Activated CD8-positive, alpha-beta T cell treated with anti-CD3 and anti-CD28 coated beads for 36 hours (primary cell): ENCODE results near the gene ADGRV1. TPM values are rescaled to one million over a fixed set of nuclear protein-coding genes. Genes with fewer than 3 reads are reported as not detected.

ENCODE experiments used
- ATAC-seq: fragments of 200-7000 bp; cut with Tn5 transposase; one replicate; pipeline ENCODE4 v1.10.0; 2021; ENCODE audit warnings: mild to moderate bottlenecking, moderate library complexity
- CTCF ChIA-PET: fragments of 350-600 bp; sonication (Branson Sonifier 250); formaldehyde crosslinking; loops from one replicate; lab custom pipeline; 2021; ENCODE audit warnings: antibody characterized with exemption; lab: Charles Lee
- POLR2A ChIA-PET: fragments of 350-600 bp; sonication (Branson Sonifier 250); formaldehyde crosslinking; loops from one replicate; lab custom pipeline; 2021; ENCODE audit warnings: antibody characterized with exemption; lab: Charles Lee
- DNase-seq: peaks from one replicate; pipeline ENCODE4 v3.0.0-alpha.2; 2020
- H3K27ac Mint-ChIP-seq: one replicate; pipeline ENCODE4 v1.8.0; 2021; ENCODE audit warnings: mild to moderate bottlenecking, mixed read lengths
- H3K27me3 Mint-ChIP-seq: one replicate; pipeline ENCODE4 v1.8.0; 2021; ENCODE audit warnings: mixed read lengths
- H3K36me3 Mint-ChIP-seq: one replicate; pipeline ENCODE4 v1.8.0; 2021; ENCODE audit warnings: low read depth, mixed read lengths
- H3K4me1 Mint-ChIP-seq: one replicate; pipeline ENCODE4 v1.8.0; 2021; ENCODE audit warnings: low read depth, mixed read lengths
- H3K4me3 Mint-ChIP-seq: one replicate; pipeline ENCODE4 v1.8.0; 2021; ENCODE audit warnings: mild to moderate bottlenecking, moderate library complexity, mixed read lengths
- H3K9me3 Mint-ChIP-seq: one replicate; pipeline ENCODE4 v1.8.0; 2021; ENCODE audit warnings: mixed read lengths
- intact Hi-C: fragments of 100-400 bp; cut with micrococcal nuclease; formaldehyde crosslinking; loops from one replicate; pipeline ENCODE4 v1.10.0; 2022
- total RNA-seq, 2 experiments: library from RNA; stranded (reverse); gene quantifications; one replicate each; pipeline ENCODE4 v1.2.3, GENCODE V29; 2021
- TF ChIP-seq, protein P1 (sequence below): fragments of 200-600 bp; IDR thresholded peaks from one replicate; pipeline ENCODE4 v1.8.0; 2022; ENCODE audit warnings: antibody characterized with exemption, mild to moderate bottlenecking

The ADGRV1 gene, protein sequence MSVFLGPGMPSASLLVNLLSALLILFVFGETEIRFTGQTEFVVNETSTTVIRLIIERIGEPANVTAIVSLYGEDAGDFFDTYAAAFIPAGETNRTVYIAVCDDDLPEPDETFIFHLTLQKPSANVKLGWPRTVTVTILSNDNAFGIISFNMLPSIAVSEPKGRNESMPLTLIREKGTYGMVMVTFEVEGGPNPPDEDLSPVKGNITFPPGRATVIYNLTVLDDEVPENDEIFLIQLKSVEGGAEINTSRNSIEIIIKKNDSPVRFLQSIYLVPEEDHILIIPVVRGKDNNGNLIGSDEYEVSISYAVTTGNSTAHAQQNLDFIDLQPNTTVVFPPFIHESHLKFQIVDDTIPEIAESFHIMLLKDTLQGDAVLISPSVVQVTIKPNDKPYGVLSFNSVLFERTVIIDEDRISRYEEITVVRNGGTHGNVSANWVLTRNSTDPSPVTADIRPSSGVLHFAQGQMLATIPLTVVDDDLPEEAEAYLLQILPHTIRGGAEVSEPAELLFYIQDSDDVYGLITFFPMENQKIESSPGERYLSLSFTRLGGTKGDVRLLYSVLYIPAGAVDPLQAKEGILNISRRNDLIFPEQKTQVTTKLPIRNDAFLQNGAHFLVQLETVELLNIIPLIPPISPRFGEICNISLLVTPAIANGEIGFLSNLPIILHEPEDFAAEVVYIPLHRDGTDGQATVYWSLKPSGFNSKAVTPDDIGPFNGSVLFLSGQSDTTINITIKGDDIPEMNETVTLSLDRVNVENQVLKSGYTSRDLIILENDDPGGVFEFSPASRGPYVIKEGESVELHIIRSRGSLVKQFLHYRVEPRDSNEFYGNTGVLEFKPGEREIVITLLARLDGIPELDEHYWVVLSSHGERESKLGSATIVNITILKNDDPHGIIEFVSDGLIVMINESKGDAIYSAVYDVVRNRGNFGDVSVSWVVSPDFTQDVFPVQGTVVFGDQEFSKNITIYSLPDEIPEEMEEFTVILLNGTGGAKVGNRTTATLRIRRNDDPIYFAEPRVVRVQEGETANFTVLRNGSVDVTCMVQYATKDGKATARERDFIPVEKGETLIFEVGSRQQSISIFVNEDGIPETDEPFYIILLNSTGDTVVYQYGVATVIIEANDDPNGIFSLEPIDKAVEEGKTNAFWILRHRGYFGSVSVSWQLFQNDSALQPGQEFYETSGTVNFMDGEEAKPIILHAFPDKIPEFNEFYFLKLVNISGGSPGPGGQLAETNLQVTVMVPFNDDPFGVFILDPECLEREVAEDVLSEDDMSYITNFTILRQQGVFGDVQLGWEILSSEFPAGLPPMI (N-terminal part only)
- total RNA-seq = under 1 TPM in 1 of 2 experiments, not detected in 1; 0.18 TPM

DNA sequence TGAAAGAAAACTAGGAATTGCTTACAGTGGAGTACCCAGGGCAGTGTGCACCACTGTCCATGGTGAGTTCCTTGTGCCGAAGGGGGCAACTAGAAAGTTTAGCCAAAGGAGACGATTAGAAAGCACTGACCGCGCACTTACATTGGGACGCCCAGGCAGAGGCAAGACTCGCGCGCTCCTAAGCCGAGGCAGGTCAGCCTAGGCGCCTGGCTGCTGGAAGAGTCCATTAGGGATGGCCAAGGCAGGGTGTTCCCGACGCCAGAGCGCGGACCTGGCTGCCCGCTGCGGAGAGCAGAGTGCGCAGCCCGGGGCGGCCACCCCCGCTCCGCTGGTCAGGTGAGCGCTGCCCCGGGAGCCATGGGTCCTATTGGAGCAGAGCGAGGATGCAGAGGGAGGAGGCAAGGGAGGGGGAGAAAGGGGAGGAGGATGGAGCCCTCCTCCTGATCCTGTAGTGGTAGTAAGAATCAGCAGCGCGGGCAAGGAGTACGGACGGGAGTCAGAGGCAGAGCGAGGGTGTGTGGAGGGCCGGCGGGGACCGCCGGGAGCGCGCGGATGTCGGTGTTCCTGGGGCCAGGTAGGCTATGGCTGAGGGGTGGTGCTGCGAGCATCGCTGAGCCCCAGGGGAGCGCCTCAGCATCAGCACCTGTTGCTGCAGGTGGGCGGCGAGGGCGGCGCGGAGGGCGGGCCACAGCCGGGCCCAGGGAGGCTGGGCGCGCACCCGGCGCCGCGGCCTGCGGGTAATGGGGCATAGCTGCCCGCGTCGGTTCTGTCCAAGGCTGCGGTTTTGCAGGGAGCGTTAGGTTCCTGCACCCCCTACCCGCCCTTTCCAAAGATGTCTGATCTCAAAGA is at the start of gene ADGRV1:
ADGRV1 (plus strand) TSS at position 454 of the 849 bp plus-strand sequence; CDS start at position 553, 99 bp downstream.
- ChIA-PET POLR2A (no interaction called here), CTCF (no interaction called here)
- Mint-ChIP-seq H3K36me3 (no peaks in the 10 kb centered on the region), H3K9me3 (no peaks in the 10 kb centered on the region), H3K27me3 (peaks cover 49% of the 10 kb centered on the region), H3K4me1 (peaks cover 7% of the 10 kb centered on the region), H3K27ac (no peak within 1 kb of the TSS), H3K4me3 (peak within 1 kb of the TSS; percentile 40)
- peak; percentile 47 for ATAC-seq
- intact Hi-C loops = no loop called here
- peak; percentile 10 for DNase-seq
- TF ChIP-seq, protein P1, sequence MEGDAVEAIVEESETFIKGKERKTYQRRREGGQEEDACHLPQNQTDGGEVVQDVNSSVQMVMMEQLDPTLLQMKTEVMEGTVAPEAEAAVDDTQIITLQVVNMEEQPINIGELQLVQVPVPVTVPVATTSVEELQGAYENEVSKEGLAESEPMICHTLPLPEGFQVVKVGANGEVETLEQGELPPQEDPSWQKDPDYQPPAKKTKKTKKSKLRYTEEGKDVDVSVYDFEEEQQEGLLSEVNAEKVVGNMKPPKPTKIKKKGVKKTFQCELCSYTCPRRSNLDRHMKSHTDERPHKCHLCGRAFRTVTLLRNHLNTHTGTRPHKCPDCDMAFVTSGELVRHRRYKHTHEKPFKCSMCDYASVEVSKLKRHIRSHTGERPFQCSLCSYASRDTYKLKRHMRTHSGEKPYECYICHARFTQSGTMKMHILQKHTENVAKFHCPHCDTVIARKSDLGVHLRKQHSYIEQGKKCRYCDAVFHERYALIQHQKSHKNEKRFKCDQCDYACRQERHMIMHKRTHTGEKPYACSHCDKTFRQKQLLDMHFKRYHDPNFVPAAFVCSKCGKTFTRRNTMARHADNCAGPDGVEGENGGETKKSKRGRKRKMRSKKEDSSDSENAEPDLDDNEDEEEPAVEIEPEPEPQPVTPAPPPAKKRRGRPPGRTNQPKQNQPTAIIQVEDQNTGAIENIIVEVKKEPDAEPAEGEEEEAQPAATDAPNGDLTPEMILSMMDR = no peak

DNA sequence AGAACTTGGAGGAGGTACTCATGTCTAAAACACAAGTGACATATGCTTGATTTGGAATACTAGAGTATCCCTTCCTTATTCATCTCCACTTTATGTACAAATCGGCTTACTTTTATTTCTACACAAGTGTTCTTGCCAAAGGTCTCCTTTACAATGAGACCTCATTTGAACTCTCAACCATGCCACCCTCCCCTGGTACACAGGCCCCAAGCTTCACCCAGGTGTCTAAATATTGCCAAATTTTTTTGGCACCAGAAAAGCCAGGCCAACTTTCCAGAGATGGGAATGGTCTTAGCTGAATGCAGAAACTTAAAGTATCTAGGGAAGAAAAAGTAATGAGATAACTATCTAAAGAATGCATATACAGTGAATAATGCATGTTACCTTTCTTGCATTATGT is 48.2 kb upstream of the ADGRV1 start:
- ChIA-PET CTCF (no interaction called here), POLR2A (no interaction called here)
- peaks cover 8% of the 10 kb centered on the region for H3K4me1 Mint-ChIP-seq
- H3K36me3 Mint-ChIP-seq = peaks cover 24% of the 10 kb centered on the region
- H3K27ac Mint-ChIP-seq = no peak overlapping the region
- intact Hi-C loops = no loop called here
- TF ChIP-seq, protein P1 = no peak
- ATAC-seq (no peak), DNase-seq (no peak)
- H3K9me3 Mint-ChIP-seq = no peaks in the 10 kb centered on the region
- no peaks in the 10 kb centered on the region for H3K27me3 Mint-ChIP-seq
- no peak overlapping the region for H3K4me3 Mint-ChIP-seq

DNA sequence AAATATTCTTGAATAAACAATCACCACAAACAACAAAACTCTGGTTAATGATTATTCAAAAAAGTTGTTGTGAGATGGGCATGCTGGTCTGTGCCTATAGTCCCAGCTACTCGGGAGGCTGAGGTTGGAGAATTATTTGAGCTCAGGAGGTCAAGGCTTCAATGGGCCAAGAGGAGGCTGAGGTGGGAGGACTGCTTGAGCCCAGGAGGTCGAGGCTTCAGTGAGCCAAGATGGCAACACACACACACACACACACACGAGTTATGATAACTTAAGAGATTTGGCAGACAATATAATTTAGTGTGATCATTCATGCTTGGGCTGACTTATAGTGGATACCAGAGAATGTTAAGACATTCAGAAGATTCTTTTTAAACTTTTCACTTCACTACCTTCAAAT is 44.1 kb upstream of the ADGRV1 start:
- H3K9me3 Mint-ChIP-seq = no peaks in the 10 kb centered on the region
- no peak for ATAC-seq
- H3K27ac Mint-ChIP-seq = no peak overlapping the region
- no peak for DNase-seq
- H3K4me3 Mint-ChIP-seq = no peak overlapping the region
- no peaks in the 10 kb centered on the region for H3K27me3 Mint-ChIP-seq
- ChIA-PET POLR2A (no interaction called here), CTCF (no interaction called here)
- peaks cover 17% of the 10 kb centered on the region for H3K36me3 Mint-ChIP-seq
- TF ChIP-seq, protein P1 = no peak
- peaks cover 8% of the 10 kb centered on the region for H3K4me1 Mint-ChIP-seq
- intact Hi-C loops = no loop called here

DNA sequence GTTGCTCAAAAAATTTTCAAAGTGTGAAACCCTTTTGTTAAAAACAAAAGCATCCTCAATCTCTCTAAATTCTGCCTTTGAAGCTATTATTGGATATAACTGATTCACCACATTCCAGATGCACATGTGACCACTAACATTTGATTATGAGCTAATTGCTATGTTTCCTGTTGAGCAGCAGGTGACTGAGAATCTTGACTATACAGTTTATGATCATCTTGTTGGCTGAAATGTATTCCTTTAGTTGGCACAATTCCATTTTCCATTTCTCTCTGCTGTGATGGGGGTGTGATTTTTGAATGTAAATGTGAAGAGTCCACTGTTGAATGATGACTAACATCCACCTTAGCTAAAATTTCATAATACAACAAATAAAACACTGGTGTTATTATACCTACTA is 39.9 kb upstream of the ADGRV1 start:
- Mint-ChIP-seq H3K4me3 (no peak overlapping the region), H3K27me3 (no peaks in the 10 kb centered on the region), H3K27ac (peak overlapping the region; percentile 17), H3K36me3 (peaks cover 32% of the 10 kb centered on the region), H3K9me3 (no peaks in the 10 kb centered on the region), H3K4me1 (peaks cover 8% of the 10 kb centered on the region)
- intact Hi-C loops = no loop called here
- TF ChIP-seq, protein P1 = no peak
- ChIA-PET POLR2A (interaction anchor here (0.6 to 1.0 kb wide), 2 partner anchors 9 to 115 kb away, joined by 3 to 6 read pairs; no protein-coding TSS in a partner anchor), CTCF (no interaction called here)
- ATAC-seq = no peak
- no peak for DNase-seq
